Measurements from ENCODE around the gene THRB.

DNA sequence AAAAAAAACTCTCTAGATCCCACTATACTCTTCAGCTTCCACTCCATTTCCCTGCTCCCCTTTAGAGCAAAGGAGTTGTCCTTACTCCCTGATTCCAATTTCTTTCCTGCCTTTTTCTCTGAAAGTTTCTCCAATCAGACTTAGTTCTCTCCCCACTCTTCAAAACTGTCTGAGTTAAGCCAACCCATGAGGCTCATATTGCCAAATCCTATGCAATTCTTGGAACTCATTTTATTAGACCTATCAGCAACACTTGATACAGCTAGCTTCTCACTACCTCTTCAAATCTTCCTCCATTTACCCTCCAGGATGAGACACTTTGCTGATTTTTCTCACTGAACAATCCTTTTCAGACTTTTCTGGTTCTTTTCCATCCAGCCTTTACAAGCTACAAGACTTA, 233.1 kb downstream of the THRB start:
- TF ChIP-seq CTCF (conservative IDR thresholded peaks at IDR 0.05; ENCODE audit: low read length), result no peak
- TF ChIP-seq EZH2phosphoT487 (IDR thresholded peaks at IDR 0.05; ENCODE audit: borderline replicate concordance), result no peak

Measured in Loucy (cell line).